HFFc6 (cell line): ENCODE measurements around the gene OPCML. TPM values are rescaled to one million over a fixed set of nuclear protein-coding genes. Genes with fewer than 3 reads are reported as not detected.

Experiments used
- DNase-seq: peaks from one replicate; pipeline ENCODE4 v3.0.0-alpha.2; 2018
- H3K27ac Mint-ChIP-seq: 2 replicates; pipeline ENCODE4 v1.8.0; 2020; ENCODE audit warnings: mild to moderate bottlenecking, mixed read lengths
- H3K27me3 Mint-ChIP-seq: 2 replicates; pipeline ENCODE4 v1.8.0; 2021; ENCODE audit warnings: mild to moderate bottlenecking, moderate library complexity, mixed read lengths; ENCODE audit not compliant: insufficient read depth
- H3K36me3 Mint-ChIP-seq: 2 replicates; pipeline ENCODE4 v1.8.0; 2021; ENCODE audit warnings: low read depth, mixed read lengths
- H3K4me1 Mint-ChIP-seq: 2 replicates; pipeline ENCODE4 v1.8.0; 2020; ENCODE audit warnings: low read depth, mixed read lengths
- H3K4me3 Mint-ChIP-seq: 2 replicates; pipeline ENCODE4 v1.8.0; 2020; ENCODE audit warnings: mild to moderate bottlenecking, moderate library complexity, mixed read lengths
- H3K9me3 Mint-ChIP-seq: 2 replicates; pipeline ENCODE4 v1.8.0; 2020; ENCODE audit warnings: mild to moderate bottlenecking, mixed read lengths
- total RNA-seq, 6 experiments: library from RNA; stranded (reverse); fragmentation: NEBNext Ultra II Directional; extraction: Animal tissue kit (Norgen Biotek cat#: 25700); gene quantifications; 2 replicates in 1 of 6; 3 replicates in 5 of 6; pipeline ENCODE4 v1.2.3, GENCODE V29; 2021
- TF ChIP-seq, protein P1 (sequence below): fragments of 200-600 bp; sonication (generic); IDR thresholded peaks from 2 replicates; pipeline ENCODE4 v1.5.0; 2021; ENCODE audit warnings: antibody characterized with exemption, mild to moderate bottlenecking

The OPCML gene
- total RNA-seq, 6 experiments from 2014 or later: 0.11 to 1.7 (median 0.33) TPM

DNA sequence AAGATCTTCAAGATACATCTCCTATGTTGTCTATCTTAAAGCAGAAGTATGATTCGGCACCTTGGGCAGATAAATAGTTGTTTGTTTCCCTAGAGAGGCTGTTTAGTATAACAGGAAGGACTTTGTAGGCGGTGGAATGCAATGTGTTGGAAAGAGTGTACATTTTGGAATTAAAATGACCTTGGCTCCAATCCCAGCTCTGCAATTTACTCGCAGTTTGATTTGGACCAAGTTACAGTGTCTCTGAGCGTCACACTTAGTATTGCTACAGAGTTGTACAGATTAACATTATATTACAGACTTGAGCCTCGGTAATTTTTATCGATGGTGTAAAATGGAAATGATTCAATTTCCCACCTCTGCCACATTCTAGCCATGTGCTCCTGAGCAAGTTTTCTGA, 265.3 kb downstream of the OPCML start:
- TF ChIP-seq, protein P1, sequence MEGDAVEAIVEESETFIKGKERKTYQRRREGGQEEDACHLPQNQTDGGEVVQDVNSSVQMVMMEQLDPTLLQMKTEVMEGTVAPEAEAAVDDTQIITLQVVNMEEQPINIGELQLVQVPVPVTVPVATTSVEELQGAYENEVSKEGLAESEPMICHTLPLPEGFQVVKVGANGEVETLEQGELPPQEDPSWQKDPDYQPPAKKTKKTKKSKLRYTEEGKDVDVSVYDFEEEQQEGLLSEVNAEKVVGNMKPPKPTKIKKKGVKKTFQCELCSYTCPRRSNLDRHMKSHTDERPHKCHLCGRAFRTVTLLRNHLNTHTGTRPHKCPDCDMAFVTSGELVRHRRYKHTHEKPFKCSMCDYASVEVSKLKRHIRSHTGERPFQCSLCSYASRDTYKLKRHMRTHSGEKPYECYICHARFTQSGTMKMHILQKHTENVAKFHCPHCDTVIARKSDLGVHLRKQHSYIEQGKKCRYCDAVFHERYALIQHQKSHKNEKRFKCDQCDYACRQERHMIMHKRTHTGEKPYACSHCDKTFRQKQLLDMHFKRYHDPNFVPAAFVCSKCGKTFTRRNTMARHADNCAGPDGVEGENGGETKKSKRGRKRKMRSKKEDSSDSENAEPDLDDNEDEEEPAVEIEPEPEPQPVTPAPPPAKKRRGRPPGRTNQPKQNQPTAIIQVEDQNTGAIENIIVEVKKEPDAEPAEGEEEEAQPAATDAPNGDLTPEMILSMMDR: no peak
- Mint-ChIP-seq H3K36me3 (peaks cover 4% of the 10 kb centered on the region; the same call in 1 of the 2 replicates), H3K4me3 (no peak overlapping the region), H3K4me1 (no peaks in the 10 kb centered on the region), H3K27me3 (no peaks in the 10 kb centered on the region), H3K27ac (no peak overlapping the region), H3K9me3 (peaks cover 38% of the 10 kb centered on the region)
- DNase-seq: no peak

DNA sequence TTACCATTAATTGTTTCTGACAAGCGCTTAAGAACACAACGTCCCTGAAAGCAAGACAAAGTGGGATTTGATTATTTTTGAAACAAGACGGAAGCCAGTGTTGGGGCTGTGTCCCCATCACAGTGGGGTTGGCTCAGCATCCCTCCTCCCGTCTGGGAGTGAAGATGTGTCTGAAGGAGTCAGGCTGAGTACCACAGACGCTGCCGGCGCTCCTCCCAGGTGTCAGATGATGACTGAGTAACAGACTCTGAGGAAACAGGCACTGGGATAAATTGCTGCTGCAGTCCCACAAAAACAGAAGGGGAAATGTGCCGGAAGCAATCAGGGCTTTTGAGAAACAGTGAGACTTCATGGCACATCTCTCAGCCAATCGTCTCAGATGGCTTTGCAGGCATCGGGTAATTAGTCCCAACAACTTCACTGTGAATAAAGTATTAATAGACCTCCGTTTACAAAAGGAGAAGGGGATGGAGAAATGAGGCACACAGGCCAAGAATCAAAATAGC, 266.7 kb downstream of the OPCML start:
- Mint-ChIP-seq H3K36me3 (peaks cover 9% of the 10 kb centered on the region; the same call in 1 of the 2 replicates), H3K27me3 (no peaks in the 10 kb centered on the region), H3K9me3 (peaks cover 50% of the 10 kb centered on the region), H3K27ac (no peak overlapping the region), H3K4me1 (no peaks in the 10 kb centered on the region), H3K4me3 (no peak overlapping the region)
- no peak for DNase-seq
- TF ChIP-seq, protein P1: no peak

DNA sequence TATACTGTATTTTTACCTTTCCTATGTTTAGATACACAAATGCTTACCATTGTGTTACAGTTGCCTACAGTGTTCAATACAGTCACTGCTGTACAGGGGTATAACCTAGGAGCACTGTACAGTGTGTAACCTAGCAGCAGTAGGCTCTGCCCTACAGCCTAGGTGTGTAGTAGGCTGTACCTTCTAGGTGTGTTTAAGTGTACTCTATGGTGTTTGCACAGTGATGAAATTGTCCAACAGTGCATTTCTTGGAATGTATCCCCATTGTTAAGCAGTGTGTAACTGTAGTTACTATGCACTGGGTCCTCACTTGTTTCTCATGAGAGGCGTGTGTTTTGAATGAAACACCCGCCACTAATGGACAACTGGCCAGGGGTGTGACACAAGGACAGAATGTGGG, 269.0 kb downstream of the OPCML start:
- Mint-ChIP-seq H3K4me1 (no peaks in the 10 kb centered on the region), H3K27me3 (no peaks in the 10 kb centered on the region), H3K27ac (no peak overlapping the region), H3K9me3 (peaks cover 54% of the 10 kb centered on the region), H3K4me3 (no peak overlapping the region), H3K36me3 (peaks cover 9% of the 10 kb centered on the region; the same call in 1 of the 2 replicates)
- DNase-seq: no peak
- TF ChIP-seq, protein P1: no peak

DNA sequence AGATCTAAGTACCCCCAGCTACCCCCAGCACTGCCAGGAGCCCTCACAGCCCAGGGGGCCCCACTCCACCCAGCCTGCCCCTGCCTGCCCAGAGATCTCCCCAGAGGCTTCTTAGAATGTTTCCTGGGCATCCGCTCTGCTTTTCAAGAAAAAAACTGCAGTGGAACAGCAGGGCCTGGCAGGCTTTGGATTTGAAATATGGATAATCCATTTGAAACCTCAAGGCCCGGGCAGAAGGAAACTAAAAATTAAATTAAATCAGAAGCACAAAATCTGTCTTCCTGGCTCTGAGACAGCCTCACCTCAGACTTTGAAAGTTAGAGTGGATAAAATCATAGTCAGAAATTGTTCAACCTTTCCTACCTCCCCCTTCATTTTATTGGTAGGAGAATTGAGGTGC, 273.6 kb downstream of the OPCML start:
- H3K36me3 Mint-ChIP-seq: 0 out of 2 replicates have a peak, but pooled peaks cover 5% of the 10 kb centered on the region

DNA sequence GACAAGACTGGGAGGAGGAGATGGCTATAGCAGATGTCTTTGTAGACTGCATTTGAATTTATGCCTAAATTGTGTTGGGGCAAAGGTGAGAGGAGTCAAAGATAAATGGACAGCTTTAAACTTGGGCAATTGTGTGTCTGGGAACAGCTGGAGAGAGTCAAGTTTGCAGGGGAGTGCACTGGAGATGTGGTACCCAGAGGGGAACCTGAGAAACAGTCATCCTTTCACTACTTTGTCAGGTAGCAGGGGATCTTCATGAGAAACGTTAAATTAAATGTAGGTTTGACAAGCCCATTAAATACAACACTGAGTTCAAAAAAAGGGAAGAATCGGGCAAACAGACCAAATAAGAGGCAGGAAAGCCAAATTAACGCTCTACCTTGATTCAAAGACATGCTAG, 277.7 kb downstream of the OPCML start:
- Mint-ChIP-seq H3K4me1 (no peaks in the 10 kb centered on the region), H3K27me3 (no peaks in the 10 kb centered on the region; the same call in 1 of the 2 replicates), H3K27ac (no peak overlapping the region), H3K36me3 (no peaks in the 10 kb centered on the region), H3K4me3 (no peak overlapping the region), H3K9me3 (peaks cover 36% of the 10 kb centered on the region)
- TF ChIP-seq, protein P1: no peak
- no peak for DNase-seq

More for the DNA sequence above, 273.6 kb downstream of the OPCML start:
- H3K27me3 Mint-ChIP-seq: no peaks in the 10 kb centered on the region; the same call in 1 of the 2 replicates
- H3K4me3 Mint-ChIP-seq: no peak overlapping the region
- no peak overlapping the region for H3K27ac Mint-ChIP-seq
- H3K9me3 Mint-ChIP-seq: peaks cover 53% of the 10 kb centered on the region
- H3K4me1 Mint-ChIP-seq: no peaks in the 10 kb centered on the region
- DNase-seq: no peak
- TF ChIP-seq, protein P1: no peak
